ENCODE measurements around the gene HAL.

DNA sequence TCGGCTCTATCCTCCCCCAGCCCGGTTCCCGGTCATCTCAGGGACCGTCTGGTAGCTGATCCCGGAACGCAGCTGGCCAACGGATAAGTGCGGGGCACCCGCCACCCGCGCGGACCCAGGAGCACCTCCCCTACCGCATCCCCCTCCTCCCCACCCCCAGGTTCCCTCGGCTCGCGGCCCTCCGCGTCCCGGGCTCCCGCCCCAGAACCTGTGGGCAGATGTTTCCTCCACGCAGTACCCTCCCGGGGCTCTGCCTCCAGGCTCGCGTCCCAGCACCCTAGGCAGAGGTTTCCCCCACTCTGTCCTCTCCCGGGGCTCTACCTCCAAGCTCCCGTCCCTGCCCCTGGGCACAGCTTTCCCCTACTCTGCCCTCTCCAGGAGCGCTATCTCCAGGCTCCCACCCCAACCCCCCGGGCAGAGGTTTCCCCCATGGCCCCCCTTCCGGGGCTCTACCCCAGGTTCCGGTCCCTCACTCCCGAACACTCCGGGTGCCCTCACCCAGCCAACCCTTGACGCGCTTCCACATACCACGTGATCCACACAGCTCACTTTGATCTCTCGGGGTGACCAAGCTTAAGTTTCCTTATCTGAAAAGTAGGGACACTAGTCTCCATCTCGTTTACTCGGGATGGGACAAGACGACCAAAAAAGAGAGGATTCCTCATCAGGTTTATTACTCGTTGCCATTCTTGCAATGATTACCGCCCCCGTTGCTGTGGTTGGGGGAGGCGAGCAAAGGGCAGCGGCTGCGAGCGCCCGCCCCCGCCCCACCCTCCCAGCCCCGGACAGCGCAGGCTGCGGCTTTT, 53.4 kb downstream of the HAL start, which contains the start of gene CCDC38:
- TF ChIP-seq POLR2A (IDR thresholded peaks at IDR 0.05; ENCODE audit: low read length), result peak; percentile 20
- TF ChIP-seq GATA1 (IDR thresholded peaks at IDR 0.05; ENCODE audit: low read depth, low read length), result no peak

Data from erythroblast (primary cell).